ENCODE results near the gene GAD1. TPM values are rescaled to one million over a fixed set of nuclear protein-coding genes. Genes with fewer than 3 reads are reported as not detected.

The GAD1 gene
- total and polyA plus RNA-seq, 3 donors from 2014 or later: 8.5 to 46.0 (median 12.5) TPM

DNA sequence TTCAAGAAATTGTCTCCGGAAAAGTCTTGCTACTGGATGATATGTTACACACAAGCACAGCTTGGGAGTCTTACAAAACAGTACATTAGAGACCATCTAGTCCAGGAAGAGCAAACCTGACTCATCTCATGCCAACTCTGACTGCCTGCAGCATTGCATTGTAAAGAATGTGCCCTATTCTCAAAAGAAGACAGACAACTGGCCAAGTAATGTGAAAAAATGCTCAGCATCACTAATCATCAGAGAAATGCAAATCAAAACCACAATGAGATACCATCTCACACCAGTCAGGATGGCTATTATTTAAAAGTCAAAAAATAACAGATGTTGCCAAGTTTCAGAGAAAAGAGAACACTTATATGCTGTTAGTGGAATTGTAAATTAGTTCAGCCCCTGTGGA lies 69.7 kb downstream of the GAD1 start:
- H3K4me3 ChIP-seq: no peak overlapping the region
- no peaks in the 10 kb centered on the region for H3K9me3 ChIP-seq
- no peak for TF ChIP-seq POLR2A (IDR thresholded peaks at IDR 0.05)
- TF ChIP-seq, protein P1, sequence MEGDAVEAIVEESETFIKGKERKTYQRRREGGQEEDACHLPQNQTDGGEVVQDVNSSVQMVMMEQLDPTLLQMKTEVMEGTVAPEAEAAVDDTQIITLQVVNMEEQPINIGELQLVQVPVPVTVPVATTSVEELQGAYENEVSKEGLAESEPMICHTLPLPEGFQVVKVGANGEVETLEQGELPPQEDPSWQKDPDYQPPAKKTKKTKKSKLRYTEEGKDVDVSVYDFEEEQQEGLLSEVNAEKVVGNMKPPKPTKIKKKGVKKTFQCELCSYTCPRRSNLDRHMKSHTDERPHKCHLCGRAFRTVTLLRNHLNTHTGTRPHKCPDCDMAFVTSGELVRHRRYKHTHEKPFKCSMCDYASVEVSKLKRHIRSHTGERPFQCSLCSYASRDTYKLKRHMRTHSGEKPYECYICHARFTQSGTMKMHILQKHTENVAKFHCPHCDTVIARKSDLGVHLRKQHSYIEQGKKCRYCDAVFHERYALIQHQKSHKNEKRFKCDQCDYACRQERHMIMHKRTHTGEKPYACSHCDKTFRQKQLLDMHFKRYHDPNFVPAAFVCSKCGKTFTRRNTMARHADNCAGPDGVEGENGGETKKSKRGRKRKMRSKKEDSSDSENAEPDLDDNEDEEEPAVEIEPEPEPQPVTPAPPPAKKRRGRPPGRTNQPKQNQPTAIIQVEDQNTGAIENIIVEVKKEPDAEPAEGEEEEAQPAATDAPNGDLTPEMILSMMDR (IDR thresholded peaks at IDR 0.05): no peak
- H3K27me3 ChIP-seq: no peaks in the 10 kb centered on the region
- peaks cover 6% of the 10 kb centered on the region for H3K4me1 ChIP-seq
- DNase-seq: no peak
- 78 to 83% methylated on average over 1 of the region's 1 CpG for WGBS, 2 donors
- intact Hi-C loops (cut with DNase I; ENCODE audit: low total_unique reads): no loop called here
- H3K36me3 ChIP-seq (ENCODE audit: low read depth, missing control alignments): no peaks in the 10 kb centered on the region
- H3K27ac ChIP-seq: no peak overlapping the region

DNA sequence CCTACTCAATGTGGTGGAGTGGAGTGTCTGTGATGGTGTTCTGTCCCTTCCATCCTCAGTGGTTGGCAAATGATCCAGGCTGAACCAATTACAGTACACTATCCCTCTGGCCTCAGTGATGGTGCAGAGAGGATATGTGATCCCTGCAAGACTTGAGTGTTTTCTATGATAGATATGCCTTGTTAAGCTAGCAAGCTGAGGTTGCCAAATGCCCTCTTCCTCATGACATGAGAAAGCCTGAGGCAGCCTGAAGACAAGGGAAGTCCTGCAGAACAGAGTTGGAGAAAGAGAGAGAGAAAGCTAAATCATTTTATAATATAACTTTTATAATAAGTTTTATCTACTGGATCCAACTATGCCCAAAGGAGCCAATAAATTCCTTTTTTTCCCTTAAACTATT lies 70.8 kb downstream of the GAD1 start:
- TF ChIP-seq, protein P1 (IDR thresholded peaks at IDR 0.05): no peak
- TF ChIP-seq POLR2A (IDR thresholded peaks at IDR 0.05): no peak

DNA sequence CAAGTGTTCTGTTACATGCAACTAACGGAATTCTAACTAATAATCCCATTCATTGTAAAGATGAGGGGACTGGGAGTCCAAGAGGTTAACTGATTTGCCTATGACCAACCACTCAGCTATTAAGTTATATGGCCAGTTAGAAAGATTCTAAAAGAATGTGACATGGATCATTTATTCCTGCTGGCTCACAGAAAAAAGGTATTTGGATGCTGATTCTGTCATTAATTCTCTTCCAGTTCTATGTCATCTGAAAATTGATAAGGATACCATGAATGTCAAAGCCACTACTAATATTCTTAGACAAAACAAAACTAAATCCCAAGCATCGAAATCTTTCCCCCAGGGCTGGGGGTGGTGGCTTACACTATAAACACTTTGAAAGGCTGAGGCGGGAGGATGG lies 71.2 kb downstream of the GAD1 start:
- Histone ChIP-seq H3K36me3 (ENCODE audit: low read depth, missing control alignments) (no peaks in the 10 kb centered on the region), H3K4me1 (peaks cover 7% of the 10 kb centered on the region), H3K27me3 (no peaks in the 10 kb centered on the region), H3K4me3 (no peak overlapping the region), H3K27ac (no peak overlapping the region), H3K9me3 (no peaks in the 10 kb centered on the region)
- 84 to 88% methylated on average over 3 of the region's 3 CpGs for WGBS, 2 donors
- intact Hi-C loops (cut with DNase I; ENCODE audit: low total_unique reads): no loop called here
- no peak for TF ChIP-seq POLR2A (IDR thresholded peaks at IDR 0.05)
- TF ChIP-seq, protein P1 (IDR thresholded peaks at IDR 0.05): no peak
- no peak for DNase-seq

More for the DNA sequence above, 70.8 kb downstream of the GAD1 start:
- intact Hi-C loops (cut with DNase I; ENCODE audit: low total_unique reads): no loop called here
- Histone ChIP-seq H3K27me3 (no peaks in the 10 kb centered on the region), H3K36me3 (ENCODE audit: low read depth, missing control alignments) (no peaks in the 10 kb centered on the region), H3K9me3 (no peaks in the 10 kb centered on the region), H3K4me3 (no peak overlapping the region), H3K4me1 (peaks cover 7% of the 10 kb centered on the region), H3K27ac (no peak overlapping the region)
- no peak for DNase-seq

DNA sequence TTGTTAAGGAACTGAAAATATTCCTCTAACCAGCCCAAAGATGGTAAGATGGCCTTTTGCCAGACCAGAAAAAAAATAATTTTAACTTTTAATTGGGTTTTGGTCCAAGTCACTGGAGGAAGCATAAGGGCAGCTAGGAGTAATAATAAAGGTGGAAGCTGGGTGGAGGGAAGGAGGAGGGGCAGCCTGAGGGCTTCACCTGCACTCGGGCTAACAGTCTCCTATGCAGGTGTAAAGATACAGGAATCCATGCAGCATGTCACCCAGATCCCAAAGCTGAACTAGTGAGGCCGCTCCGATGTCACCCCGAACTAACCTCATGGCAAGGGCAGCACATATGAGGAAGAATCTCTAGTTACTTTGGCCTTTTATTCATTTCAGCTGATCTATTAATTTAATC lies 75.2 kb downstream of the GAD1 start:
- intact Hi-C loops (cut with DNase I; ENCODE audit: low total_unique reads): no loop called here
- H3K4me3 ChIP-seq: no peak overlapping the region
- peaks cover 18% of the 10 kb centered on the region for H3K4me1 ChIP-seq
- TF ChIP-seq POLR2A (IDR thresholded peaks at IDR 0.05): no peak
- TF ChIP-seq, protein P1 (IDR thresholded peaks at IDR 0.05): no peak
- H3K36me3 ChIP-seq (ENCODE audit: low read depth, missing control alignments): no peaks in the 10 kb centered on the region
- 94 to 96% methylated on average over 4 of the region's 4 CpGs for WGBS, 2 donors
- H3K27me3 ChIP-seq: no peaks in the 10 kb centered on the region
- H3K27ac ChIP-seq: no peak overlapping the region
- no peaks in the 10 kb centered on the region for H3K9me3 ChIP-seq
- DNase-seq: no peak

DNA sequence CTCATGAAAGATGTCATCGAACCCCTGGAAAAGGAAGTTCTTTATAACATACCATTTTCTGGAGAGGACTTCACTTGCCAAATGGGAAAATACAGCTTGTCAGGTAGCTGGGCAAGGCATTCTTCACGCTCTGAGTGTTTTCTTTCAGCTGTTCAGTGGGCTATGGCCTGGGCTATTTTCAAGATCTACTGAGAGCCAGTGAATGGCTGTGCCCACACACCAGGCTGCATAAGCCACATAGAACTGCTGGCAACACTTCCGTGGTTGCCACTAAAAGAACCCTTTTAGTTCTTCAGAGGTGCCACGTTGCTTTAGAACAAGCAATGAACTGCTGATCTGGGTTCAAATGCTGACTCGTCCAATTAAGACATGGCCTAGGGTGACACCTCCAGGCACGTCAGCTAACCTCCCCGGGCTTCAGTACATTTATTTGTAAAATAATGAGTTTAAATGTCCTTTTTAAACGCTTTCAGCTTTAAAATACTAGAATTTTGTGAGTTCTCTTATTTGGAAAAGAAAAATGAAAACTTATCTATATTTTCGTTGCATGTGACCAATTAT lies 75.8 kb downstream of the GAD1 start:
- no peak overlapping the region for H3K4me3 ChIP-seq
- intact Hi-C loops (cut with DNase I; ENCODE audit: low total_unique reads): no loop called here
- no peaks in the 10 kb centered on the region for H3K27me3 ChIP-seq
- no peaks in the 10 kb centered on the region for H3K36me3 ChIP-seq (ENCODE audit: low read depth, missing control alignments)
- DNase-seq: no peak
- H3K9me3 ChIP-seq: no peaks in the 10 kb centered on the region
- WGBS, 2 donors: 91 to 94% methylated on average over 9 of the region's 9 CpGs
- TF ChIP-seq, protein P1 (IDR thresholded peaks at IDR 0.05): no peak
- no peak for TF ChIP-seq POLR2A (IDR thresholded peaks at IDR 0.05)
- H3K4me1 ChIP-seq: peaks cover 18% of the 10 kb centered on the region
- no peak overlapping the region for H3K27ac ChIP-seq

Data from testis (tissue), 3 donors.